ES-I3 (cell line): ENCODE data around the gene GABRB3.

Experiments used
- H3K36me3 ChIP-seq: 2 replicates; pipeline ENCODE4 v1.6.1; 2013; ENCODE audit warnings: mild to moderate bottlenecking, low read length, control low read depth, moderate library complexity; ENCODE audit not compliant: insufficient read depth
- H3K4me1 ChIP-seq: 2 replicates; pipeline ENCODE4 v1.6.1; 2013; ENCODE audit warnings: mild to moderate bottlenecking, control low read depth, low read length; ENCODE audit not compliant: insufficient read depth
- H3K9ac ChIP-seq: 2 replicates; pipeline ENCODE4 v1.6.1; 2013; ENCODE audit warnings: low read depth, mild to moderate bottlenecking, low read length, moderate library complexity
- H3K9me3 ChIP-seq: 2 replicates; pipeline ENCODE4 v1.6.1; 2013; ENCODE audit warnings: mild to moderate bottlenecking, low read length, moderate library complexity; ENCODE audit not compliant: control insufficient read depth, insufficient read depth

The GABRB3 gene

GRCh38 chr15:26561896-26562295 lies 211.0 kb downstream of the GABRB3 start:
- Histone ChIP-seq H3K4me1 (no peaks in the 10 kb centered on the region; the same call in 1 of the 2 replicates), H3K36me3 (peaks cover 28% of the 10 kb centered on the region), H3K9ac (no peak overlapping the region)

DNA sequence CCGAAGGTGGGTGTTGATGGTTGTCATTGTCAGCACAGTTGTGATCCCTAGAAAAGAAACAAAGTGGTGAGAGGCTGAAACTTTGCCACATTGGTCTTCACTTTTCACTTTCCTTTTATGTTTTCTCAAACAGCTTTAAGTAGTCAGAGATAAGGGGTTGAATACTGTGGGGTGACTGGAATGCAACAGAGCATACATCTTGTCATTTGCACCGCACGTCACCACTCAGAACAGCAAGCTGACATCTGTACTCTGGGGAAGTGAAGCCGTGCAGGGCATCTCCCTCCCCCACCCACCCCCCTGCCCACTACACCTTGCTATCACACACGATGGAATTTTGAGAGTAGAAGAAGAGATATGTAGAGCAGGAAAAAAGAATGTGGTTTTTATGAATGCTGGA lies 211.7 kb downstream of the GABRB3 start:
- Histone ChIP-seq H3K9me3 (no peaks in the 10 kb centered on the region), H3K9ac (no peak overlapping the region), H3K4me1 (no peaks in the 10 kb centered on the region; the same call in 1 of the 2 replicates), H3K36me3 (peaks cover 28% of the 10 kb centered on the region)

More at GRCh38 chr15:26561896-26562295, 211.0 kb downstream of the GABRB3 start:
- H3K9me3 ChIP-seq: no peaks in the 10 kb centered on the region

DNA sequence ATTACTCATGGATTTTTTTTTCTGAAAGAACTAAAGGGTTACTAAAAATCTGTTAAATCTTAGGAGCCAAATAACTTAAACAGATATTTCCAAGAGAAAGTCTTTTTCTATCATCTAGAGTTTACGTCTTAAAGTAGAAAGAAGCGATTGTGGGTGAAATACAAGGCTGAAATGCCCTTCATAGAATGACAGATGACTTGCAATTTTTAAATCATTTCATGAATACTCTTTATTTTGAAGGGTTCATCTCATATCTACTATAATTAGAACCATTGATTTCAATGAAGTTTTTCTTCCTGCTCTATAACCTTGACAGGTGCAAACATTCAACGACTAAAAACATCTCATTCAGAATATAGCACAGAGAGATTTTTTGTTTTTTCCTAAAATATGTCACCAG lies 217.0 kb downstream of the GABRB3 start:
- Histone ChIP-seq H3K9ac (no peak overlapping the region), H3K9me3 (no peaks in the 10 kb centered on the region), H3K4me1 (no peaks in the 10 kb centered on the region), H3K36me3 (peaks cover 30% of the 10 kb centered on the region)

DNA sequence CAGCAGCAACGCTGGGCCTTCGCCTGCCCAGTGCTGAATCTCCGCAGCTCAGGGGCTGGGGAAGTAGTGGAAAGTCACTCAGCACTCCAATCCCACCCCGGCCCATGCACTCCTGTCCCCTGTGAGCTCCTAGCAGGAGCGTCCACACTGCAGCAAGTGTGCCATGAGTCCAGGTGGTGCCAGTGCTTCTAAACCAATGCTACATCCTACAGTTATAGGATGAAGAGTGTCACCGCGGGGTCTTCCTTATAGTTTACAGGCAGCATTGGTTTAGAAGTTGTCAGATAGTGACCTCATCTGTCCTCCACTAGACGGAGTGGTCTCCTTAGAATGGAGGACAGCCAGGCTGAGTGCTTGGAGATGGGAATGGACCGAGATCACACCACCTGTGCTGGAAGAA lies 221.4 kb downstream of the GABRB3 start:
- Histone ChIP-seq H3K9me3 (no peaks in the 10 kb centered on the region), H3K36me3 (peaks cover 15% of the 10 kb centered on the region), H3K4me1 (no peaks in the 10 kb centered on the region), H3K9ac (no peak overlapping the region)

DNA sequence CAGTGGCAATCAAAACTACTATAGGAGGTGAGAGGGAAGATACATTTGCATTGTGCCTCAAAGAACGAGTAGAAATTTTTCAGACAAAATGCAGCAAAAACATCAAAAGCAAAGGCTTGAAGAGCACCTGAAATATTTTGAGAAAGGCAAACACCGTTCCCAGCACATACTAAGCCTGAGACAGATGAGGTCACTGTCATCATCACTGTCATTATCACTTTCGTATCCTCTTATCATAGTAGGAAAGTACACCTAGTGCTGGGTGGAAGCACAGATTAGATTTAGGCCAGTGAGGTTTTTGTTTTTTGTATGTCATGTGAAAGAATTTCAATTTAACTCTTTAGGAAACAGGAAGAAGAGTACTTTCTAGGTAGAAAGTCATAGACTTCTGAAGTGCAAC lies 222.0 kb downstream of the GABRB3 start:
- Histone ChIP-seq H3K9ac (no peak overlapping the region), H3K9me3 (no peaks in the 10 kb centered on the region), H3K36me3 (peaks cover 15% of the 10 kb centered on the region), H3K4me1 (no peaks in the 10 kb centered on the region)

DNA sequence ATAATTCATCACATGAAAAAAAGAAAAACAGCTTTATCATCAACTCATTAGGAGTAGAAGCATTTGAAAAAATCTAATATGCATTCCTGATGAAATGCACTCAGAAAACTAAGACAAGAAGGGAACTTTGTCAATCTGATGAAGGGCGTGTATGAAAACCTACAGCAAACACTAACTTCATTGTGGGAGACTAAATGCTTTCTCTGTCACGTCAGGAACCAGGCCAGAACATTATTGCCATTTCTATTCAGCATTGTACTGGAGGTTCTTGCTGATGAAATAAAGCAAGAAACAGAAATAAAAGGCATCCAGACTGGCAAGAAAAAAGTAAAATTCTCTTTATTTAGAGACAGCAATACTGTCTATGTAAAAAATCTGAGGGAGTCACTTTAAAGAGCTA lies 235.2 kb downstream of the GABRB3 start:
- no peak overlapping the region for H3K9ac ChIP-seq
- H3K4me1 ChIP-seq: no peaks in the 10 kb centered on the region
- H3K36me3 ChIP-seq: no peaks in the 10 kb centered on the region
- H3K9me3 ChIP-seq: no peaks in the 10 kb centered on the region

GRCh38 chr15:26531489-26531888 lies 241.4 kb downstream of the GABRB3 start:
- no peak overlapping the region for H3K9ac ChIP-seq
- no peaks in the 10 kb centered on the region for H3K4me1 ChIP-seq
- no peaks in the 10 kb centered on the region for H3K36me3 ChIP-seq
- H3K9me3 ChIP-seq: peaks cover 4% of the 10 kb centered on the region

DNA sequence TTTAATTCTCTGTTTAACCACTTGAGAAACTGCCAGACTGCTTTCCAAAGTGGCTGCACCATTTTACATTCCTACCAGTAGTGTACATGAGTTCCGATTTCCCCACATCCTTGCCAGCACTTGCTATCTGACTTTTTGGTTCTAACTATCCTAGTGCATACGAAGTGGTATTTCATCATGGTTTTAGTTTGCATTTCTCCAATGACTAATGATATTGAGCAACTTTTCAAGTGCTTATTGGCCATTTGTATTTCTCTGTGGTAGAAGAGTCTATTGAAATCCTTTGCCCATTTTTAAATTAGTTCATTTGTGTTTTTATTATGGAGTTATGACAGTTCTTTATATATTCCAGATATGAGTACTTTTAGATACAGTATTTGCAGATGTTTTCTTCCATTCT lies 247.8 kb downstream of the GABRB3 start:
- no peaks in the 10 kb centered on the region for H3K9me3 ChIP-seq
- H3K4me1 ChIP-seq: no peaks in the 10 kb centered on the region
- H3K9ac ChIP-seq: no peak overlapping the region
- no peaks in the 10 kb centered on the region for H3K36me3 ChIP-seq

DNA sequence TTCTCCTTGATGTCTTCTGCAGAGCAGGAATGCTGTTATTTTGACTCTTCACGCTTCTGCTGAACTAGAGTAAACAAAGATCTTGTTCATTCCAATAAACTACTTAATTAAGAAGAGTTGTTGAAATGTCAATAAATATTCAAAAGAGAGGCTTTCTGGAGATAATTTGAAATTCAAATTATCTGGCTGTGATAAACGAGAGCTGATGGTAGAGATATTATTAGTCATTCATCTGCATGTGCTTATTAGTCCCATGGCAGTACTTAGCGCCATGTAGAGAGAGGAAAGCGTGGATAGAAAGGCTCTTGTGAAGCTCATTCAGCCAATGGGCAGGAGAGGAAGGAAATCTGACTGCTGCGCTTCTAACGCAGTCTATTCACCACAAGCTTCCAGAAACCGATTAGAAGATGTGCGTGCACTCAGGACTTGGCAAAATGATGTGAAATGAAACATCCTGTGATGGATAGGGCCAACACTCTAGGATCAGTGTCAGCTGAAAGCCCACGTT lies 251.1 kb downstream of the GABRB3 start:
- H3K36me3 ChIP-seq: no peaks in the 10 kb centered on the region
- no peaks in the 10 kb centered on the region for H3K9me3 ChIP-seq
- no peak overlapping the region for H3K9ac ChIP-seq
- H3K4me1 ChIP-seq: no peaks in the 10 kb centered on the region

DNA sequence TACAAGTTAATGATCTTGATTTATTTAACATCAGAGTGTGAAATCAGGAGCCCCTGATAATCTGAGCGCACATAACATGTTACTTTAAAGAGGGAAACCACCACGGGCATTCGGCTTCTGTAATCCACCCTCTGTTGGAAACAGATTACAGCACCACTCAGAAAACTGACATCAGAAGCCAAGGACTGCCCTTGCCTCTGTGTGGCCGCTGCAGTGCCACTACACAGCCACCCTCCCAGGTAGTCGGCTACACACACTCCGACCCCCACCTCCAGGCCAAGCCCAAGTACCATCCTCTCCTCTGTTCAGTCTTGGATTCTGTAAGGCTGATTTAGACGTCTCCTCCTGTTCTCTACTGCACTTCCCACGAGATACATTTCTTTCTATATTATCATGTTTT lies 251.7 kb downstream of the GABRB3 start:
- Histone ChIP-seq H3K9me3 (no peaks in the 10 kb centered on the region), H3K36me3 (no peaks in the 10 kb centered on the region), H3K4me1 (no peaks in the 10 kb centered on the region), H3K9ac (no peak overlapping the region)

- Histone ChIP-seq H3K9me3 (no peaks in the 10 kb centered on the region), H3K4me1 (no peaks in the 10 kb centered on the region), H3K36me3 (no peaks in the 10 kb centered on the region), H3K9ac (no peak overlapping the region)
These were observed 254.0 kb downstream of the GABRB3 start for GRCh38 chr15:26518885-26519284.

DNA sequence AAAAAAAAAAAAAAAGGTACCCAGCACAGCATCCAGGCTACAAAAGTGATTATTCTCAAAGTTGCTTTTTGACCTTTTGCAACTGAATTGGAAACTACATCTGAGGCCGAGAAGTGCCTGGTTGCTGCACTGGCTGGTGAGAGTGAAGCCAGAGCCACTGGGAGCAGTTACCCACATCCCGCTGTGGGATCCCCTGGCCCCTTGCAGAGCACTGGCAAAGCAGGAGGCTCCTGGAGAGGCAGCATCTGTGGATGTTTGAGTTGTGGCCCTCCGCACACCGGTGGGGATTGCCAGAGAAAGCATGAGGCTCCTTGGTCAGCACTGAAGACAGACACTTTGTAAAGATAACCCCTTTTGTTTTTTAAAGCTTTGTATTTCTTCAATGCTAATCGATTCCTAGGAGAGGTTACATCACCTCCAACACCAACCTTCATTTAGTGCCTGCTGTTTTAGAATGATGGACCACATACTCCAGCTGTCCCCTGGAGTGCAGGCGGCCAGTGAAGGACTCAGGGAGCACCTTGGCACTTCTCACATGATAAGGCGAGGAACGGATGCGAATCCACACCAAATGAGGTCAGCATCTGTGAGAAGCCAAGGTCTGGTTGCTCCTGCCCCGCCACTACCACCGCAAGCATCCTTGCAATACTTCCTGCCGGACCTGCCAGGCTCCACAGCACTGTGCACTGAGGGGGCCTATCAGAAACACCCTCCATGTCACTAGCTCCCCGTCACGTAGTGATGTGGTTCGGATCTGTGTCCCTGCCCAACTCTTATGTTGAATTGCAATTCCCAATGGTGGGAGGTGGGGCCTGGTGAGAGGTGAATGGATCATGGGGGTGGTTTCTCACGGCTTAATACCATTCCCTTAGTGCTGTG lies 256.5 kb downstream of the GABRB3 start:
- Histone ChIP-seq H3K9me3 (peaks cover 3% of the 10 kb centered on the region; the same call in 1 of the 2 replicates), H3K4me1 (no peaks in the 10 kb centered on the region), H3K9ac (no peak overlapping the region), H3K36me3 (no peaks in the 10 kb centered on the region)

- H3K36me3 ChIP-seq: no peaks in the 10 kb centered on the region
- no peaks in the 10 kb centered on the region for H3K4me1 ChIP-seq
- H3K9ac ChIP-seq: no peak overlapping the region
- no peaks in the 10 kb centered on the region for H3K9me3 ChIP-seq
These were observed 268.9 kb downstream of the GABRB3 start for GRCh38 chr15:26504009-26504408.
